NT2/D1 (cell line): ENCODE results near the gene TLCD4.
A peak's percentile ranks its signal among the peaks of the same experiment; 100 is the strongest.

Experiments
- DNase-seq: peaks from one replicate; pipeline ENCODE4 v3.0.0-alpha.2; 2011; ENCODE audit warnings: low read depth, low spot score
- H3K27me3 ChIP-seq: 2 replicates; pipeline ENCODE4 v1.6.0; 2011; ENCODE audit warnings: mild to moderate bottlenecking; ENCODE audit not compliant: insufficient read length, insufficient read depth
- H3K36me3 ChIP-seq: 2 replicates; pipeline ENCODE4 v1.6.1; 2011; ENCODE audit warnings: mild to moderate bottlenecking, low read length, mixed read lengths; ENCODE audit not compliant: insufficient read depth, insufficient read length
- H3K4me1 ChIP-seq: 2 replicates; pipeline ENCODE4 v1.5.1; 2011; ENCODE audit not compliant: insufficient read depth, insufficient read length
- H3K4me3 ChIP-seq: 2 replicates; pipeline ENCODE4 v1.5.1; 2011; ENCODE audit warnings: low read depth; ENCODE audit not compliant: insufficient read length
- H3K9ac ChIP-seq: 2 replicates; pipeline ENCODE4 v1.6.0; 2011; ENCODE audit warnings: low read depth; ENCODE audit not compliant: insufficient read length
- H3K9me3 ChIP-seq: 2 replicates; pipeline ENCODE4 v1.5.1; 2011; ENCODE audit warnings: mild to moderate bottlenecking, low read length; ENCODE audit not compliant: insufficient read depth
- SUZ12 ChIP-seq: IDR thresholded peaks from 2 replicates; pipeline ENCODE4 v1.6.1; 2011; ENCODE audit not compliant: insufficient read length, insufficient read depth; ENCODE audit errors: extremely low read depth
- YY1 ChIP-seq: IDR thresholded peaks from 2 replicates; pipeline ENCODE4 v1.6.1; 2011; ENCODE audit not compliant: insufficient read length, insufficient read depth
- ZNF274 ChIP-seq: IDR thresholded peaks from 2 replicates; pipeline ENCODE4 v1.6.1; 2011; ENCODE audit warnings: mild to moderate bottlenecking, low read depth, low read length

Gene TLCD4

GRCh38 chr1:95116580-95117206 is 462 bp upstream of the TLCD4 start:
- TF ChIP-seq ZNF274 (no peak), SUZ12 (no peak), YY1 (no peak)

GRCh38 chr1:95118067-95118499 is 928 bp downstream of the TLCD4 start:
- H3K4me1 ChIP-seq, result peaks cover 2% of the 10 kb centered on the region
- H3K4me3 ChIP-seq, result peak overlapping the region; percentile 70
- H3K27me3 ChIP-seq, result peaks cover 36% of the 10 kb centered on the region
- peak overlapping the region; percentile 86 for H3K9ac ChIP-seq
- no peak for TF ChIP-seq YY1
- H3K36me3 ChIP-seq, result no peaks in the 10 kb centered on the region
- no peaks in the 10 kb centered on the region for H3K9me3 ChIP-seq
- no peak for DNase-seq

More at GRCh38 chr1:95116580-95117206, 462 bp upstream of the TLCD4 start:
- H3K27me3 ChIP-seq, result peaks cover 36% of the 10 kb centered on the region
- peak overlapping the region; percentile 71 for H3K9ac ChIP-seq
- no peaks in the 10 kb centered on the region for H3K36me3 ChIP-seq
- H3K4me3 ChIP-seq, result peak overlapping the region; percentile 70
- DNase-seq, result peak; percentile 59
- H3K9me3 ChIP-seq, result no peaks in the 10 kb centered on the region
- H3K4me1 ChIP-seq, result no peaks in the 10 kb centered on the region

DNA sequence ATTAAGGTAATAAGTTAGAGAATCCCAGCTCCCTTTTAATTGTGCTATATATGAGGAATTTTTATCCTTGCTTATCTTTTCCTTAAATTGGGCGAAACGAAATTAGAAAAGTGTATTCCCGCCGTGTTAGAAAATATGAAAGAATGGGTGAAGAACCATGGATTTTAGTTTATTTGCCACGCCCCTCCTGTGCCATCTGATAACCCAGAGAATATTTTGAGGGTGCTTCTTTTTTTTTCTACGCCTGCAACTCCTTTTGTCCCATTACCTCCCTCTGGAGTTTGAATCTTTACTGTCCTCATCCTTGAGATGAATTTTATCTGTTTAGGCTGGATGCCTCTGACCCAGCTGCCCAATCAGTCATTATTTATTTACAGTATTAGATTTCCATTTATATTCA is 1.6 kb downstream of the TLCD4 start:
- DNase-seq, result no peak
- Histone ChIP-seq H3K36me3 (no peaks in the 10 kb centered on the region), H3K9ac (no peak overlapping the region), H3K9me3 (no peaks in the 10 kb centered on the region), H3K4me3 (no peak overlapping the region), H3K27me3 (peaks cover 36% of the 10 kb centered on the region), H3K4me1 (peaks cover 2% of the 10 kb centered on the region)
- TF ChIP-seq SUZ12 (no peak), YY1 (no peak), ZNF274 (no peak)

- H3K9ac ChIP-seq, result no peak overlapping the region
- TF ChIP-seq SUZ12 (no peak), ZNF274 (no peak), YY1 (no peak)
- peaks cover 41% of the 10 kb centered on the region for H3K27me3 ChIP-seq
- H3K36me3 ChIP-seq, result no peaks in the 10 kb centered on the region
- H3K4me1 ChIP-seq, result peaks cover 2% of the 10 kb centered on the region
- DNase-seq, result no peak
- no peak overlapping the region for H3K4me3 ChIP-seq
- no peaks in the 10 kb centered on the region for H3K9me3 ChIP-seq
Observed at GRCh38 chr1:95119273-95119672, 2.1 kb downstream of the TLCD4 start.

DNA sequence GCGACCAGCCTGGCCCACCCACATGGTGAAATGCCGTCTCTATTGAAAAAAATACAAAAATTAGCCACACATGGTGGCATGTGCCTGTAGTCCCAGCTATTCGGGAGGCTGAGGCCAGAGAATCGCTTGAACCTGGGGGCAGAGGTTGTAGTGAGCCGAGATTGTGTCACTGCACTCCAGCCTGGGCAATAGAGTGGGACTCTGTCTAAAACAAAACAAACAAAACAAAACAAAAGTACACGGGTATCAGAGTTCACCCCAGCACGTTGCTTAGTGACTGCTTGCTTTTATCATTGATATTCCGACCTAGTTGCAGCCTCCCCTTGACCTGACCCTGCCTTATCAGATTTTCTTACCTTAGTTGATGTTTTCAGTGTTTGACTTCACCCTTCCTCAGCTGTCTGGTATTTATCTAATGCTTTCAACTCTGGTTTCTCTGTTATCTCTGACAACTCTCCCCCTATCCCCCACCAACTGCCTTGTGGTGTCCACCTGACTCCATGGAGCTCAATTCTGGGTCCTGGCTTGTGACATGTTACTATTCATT is 5.1 kb downstream of the TLCD4 start:
- DNase-seq, result no peak
- Histone ChIP-seq H3K4me3 (no peak overlapping the region), H3K9ac (no peak overlapping the region), H3K9me3 (no peaks in the 10 kb centered on the region), H3K27me3 (peaks cover 55% of the 10 kb centered on the region), H3K36me3 (no peaks in the 10 kb centered on the region), H3K4me1 (peaks cover 2% of the 10 kb centered on the region)
- TF ChIP-seq SUZ12, result no peak
- no peak for TF ChIP-seq ZNF274
- TF ChIP-seq YY1, result no peak

GRCh38 chr1:95124342-95124741 is 7.2 kb downstream of the TLCD4 start:
- TF ChIP-seq SUZ12 (no peak), ZNF274 (no peak), YY1 (no peak)
- peaks cover 2% of the 10 kb centered on the region for H3K4me1 ChIP-seq
- no peaks in the 10 kb centered on the region for H3K9me3 ChIP-seq
- H3K36me3 ChIP-seq, result no peaks in the 10 kb centered on the region
- DNase-seq, result no peak
- peaks cover 48% of the 10 kb centered on the region for H3K27me3 ChIP-seq
- H3K9ac ChIP-seq, result no peak overlapping the region
- H3K4me3 ChIP-seq, result no peak overlapping the region

GRCh38 chr1:95126366-95126765 is 9.2 kb downstream of the TLCD4 start:
- H3K4me1 ChIP-seq, result peaks cover 2% of the 10 kb centered on the region
- no peak for DNase-seq
- H3K36me3 ChIP-seq, result no peaks in the 10 kb centered on the region
- no peaks in the 10 kb centered on the region for H3K9me3 ChIP-seq
- peaks cover 37% of the 10 kb centered on the region for H3K27me3 ChIP-seq
- TF ChIP-seq SUZ12, result no peak
- TF ChIP-seq YY1, result no peak
- no peak for TF ChIP-seq ZNF274
- H3K9ac ChIP-seq, result no peak overlapping the region
- no peak overlapping the region for H3K4me3 ChIP-seq
